Ascending aorta (tissue), 2 donors: Measurements from ENCODE around the gene LRFN4. TPM values are rescaled to one million over a fixed set of nuclear protein-coding genes. Genes with fewer than 3 reads are reported as not detected.
A peak's percentile ranks its signal among the peaks of the same experiment; 100 is the strongest.

Source experiments
- DNase-seq, 2 donors: peaks; one replicate each; pipeline ENCODE4 v3.0.0-alpha.2; 2019; ENCODE audit warnings: low spot score in 2 of 2
- H3K27ac ChIP-seq, 2 donors: fragments of 200-600 bp; sonication (generic); one replicate each; pipeline ENCODE4 v1.5.1; 2016 to 2017; ENCODE audit warnings: mild to moderate bottlenecking in 1 of 2
- H3K27me3 ChIP-seq: fragments of 200-600 bp; sonication (generic); one replicate; pipeline ENCODE4 v1.5.1; 2017
- H3K36me3 ChIP-seq, 2 donors: fragments of 200-600 bp; sonication (generic); one replicate each; pipeline ENCODE4 v1.5.1; 2016
- H3K4me1 ChIP-seq, 2 donors: fragments of 200-600 bp; sonication (generic); one replicate each; pipeline ENCODE4 v1.5.1; 2016 to 2017; ENCODE audit warnings: mild to moderate bottlenecking in 1 of 2
- H3K4me3 ChIP-seq, 2 donors: fragments of 200-600 bp; sonication (generic); one replicate each; pipeline ENCODE4 v1.5.1; 2016 to 2017; ENCODE audit warnings: mild to moderate bottlenecking in 1 of 2
- H3K9me3 ChIP-seq, 2 donors: fragments of 200-600 bp; sonication (generic); one replicate each; pipeline ENCODE4 v1.5.1; 2016
- intact Hi-C: fragments of 100-400 bp; cut with DNase I; formaldehyde crosslinking; loops from one replicate; pipeline ENCODE4 v1.15.1; 2023
- total RNA-seq: library from RNA; depleted of rRNA; stranded (reverse); fragments of >200 nt; gene quantifications from one replicate; pipeline ENCODE4 v1.1.0, GENCODE V29; 2016
- TF ChIP-seq, protein P1 (sequence below), 3 experiments: fragments of 200-600 bp in 2 of 3; fragments of 450-650 bp in 1 of 3; sonication (generic) in 2 of 3; IDR thresholded peaks; one replicate each; pipeline ENCODE4 v1.5.1; 2016 to 2019; ENCODE audit warnings: antibody characterized with exemption in 3 of 3, mild to moderate bottlenecking in 1 of 3, moderate library complexity in 1 of 3

LRFN4 gene
- total RNA-seq, 1 donor from 2014 or later = 60.5 TPM

GRCh38 chr11:66850235-66850587, 6.7 kb upstream of the LRFN4 start:
- H3K9me3 ChIP-seq = no peaks in the 10 kb centered on the region
- H3K4me1 ChIP-seq = peaks cover 0 to under 1% of the 10 kb centered on the region in 2 donors
- peak in 1 of 2 donors; percentile 59 for DNase-seq
- no peak overlapping the region for H3K4me3 ChIP-seq
- intact Hi-C loops = no loop called here
- H3K27me3 ChIP-seq = no peaks in the 10 kb centered on the region
- no peak overlapping the region for H3K27ac ChIP-seq
- H3K36me3 ChIP-seq = peaks cover 9 to 29% of the 10 kb centered on the region in 2 donors
- TF ChIP-seq, protein P1, sequence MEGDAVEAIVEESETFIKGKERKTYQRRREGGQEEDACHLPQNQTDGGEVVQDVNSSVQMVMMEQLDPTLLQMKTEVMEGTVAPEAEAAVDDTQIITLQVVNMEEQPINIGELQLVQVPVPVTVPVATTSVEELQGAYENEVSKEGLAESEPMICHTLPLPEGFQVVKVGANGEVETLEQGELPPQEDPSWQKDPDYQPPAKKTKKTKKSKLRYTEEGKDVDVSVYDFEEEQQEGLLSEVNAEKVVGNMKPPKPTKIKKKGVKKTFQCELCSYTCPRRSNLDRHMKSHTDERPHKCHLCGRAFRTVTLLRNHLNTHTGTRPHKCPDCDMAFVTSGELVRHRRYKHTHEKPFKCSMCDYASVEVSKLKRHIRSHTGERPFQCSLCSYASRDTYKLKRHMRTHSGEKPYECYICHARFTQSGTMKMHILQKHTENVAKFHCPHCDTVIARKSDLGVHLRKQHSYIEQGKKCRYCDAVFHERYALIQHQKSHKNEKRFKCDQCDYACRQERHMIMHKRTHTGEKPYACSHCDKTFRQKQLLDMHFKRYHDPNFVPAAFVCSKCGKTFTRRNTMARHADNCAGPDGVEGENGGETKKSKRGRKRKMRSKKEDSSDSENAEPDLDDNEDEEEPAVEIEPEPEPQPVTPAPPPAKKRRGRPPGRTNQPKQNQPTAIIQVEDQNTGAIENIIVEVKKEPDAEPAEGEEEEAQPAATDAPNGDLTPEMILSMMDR (IDR thresholded peaks at IDR 0.05) = no peak

- H3K4me3 ChIP-seq = no peak overlapping the region
- no peaks in the 10 kb centered on the region for H3K9me3 ChIP-seq
- peaks cover 9 to 24% of the 10 kb centered on the region in 2 donors for H3K36me3 ChIP-seq
- intact Hi-C loops = no loop called here
- TF ChIP-seq, protein P1 (IDR thresholded peaks at IDR 0.05) = no peak
- no peaks in the 10 kb centered on the region for H3K27me3 ChIP-seq
- no peak overlapping the region for H3K27ac ChIP-seq
- DNase-seq = peak in 1 of 2 donors; percentile 59
- peaks cover 4 to 5% of the 10 kb centered on the region in 2 donors for H3K4me1 ChIP-seq
Observed at GRCh38 chr11:66850588-66851238, 6.2 kb upstream of the LRFN4 start.

DNA sequence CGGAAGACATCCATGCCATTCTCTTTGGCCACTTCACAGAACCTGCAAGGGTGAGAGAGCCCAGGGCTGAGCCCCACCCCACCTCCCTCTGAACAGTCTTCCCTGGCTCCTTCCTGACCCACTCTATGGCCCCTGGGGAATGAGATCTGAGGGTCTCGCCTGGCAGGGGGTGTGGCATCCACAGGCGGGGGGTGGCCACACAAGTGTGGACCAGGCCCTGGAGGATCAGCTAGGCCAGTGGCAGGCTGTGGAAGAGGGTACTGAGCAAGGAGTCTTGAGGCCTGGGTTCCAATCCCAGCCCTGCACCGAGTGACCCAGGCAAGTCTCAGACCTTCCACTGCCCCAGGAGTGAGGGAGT, 5.6 kb upstream of the LRFN4 start:
- peaks cover 4 to 19% of the 10 kb centered on the region in 2 donors for H3K36me3 ChIP-seq
- no peak overlapping the region for H3K27ac ChIP-seq
- H3K9me3 ChIP-seq = no peaks in the 10 kb centered on the region
- H3K4me3 ChIP-seq = no peak overlapping the region
- TF ChIP-seq, protein P1 (IDR thresholded peaks at IDR 0.05) = no peak
- no peaks in the 10 kb centered on the region for H3K27me3 ChIP-seq
- DNase-seq = no peak
- intact Hi-C loops = no loop called here
- H3K4me1 ChIP-seq = peaks cover 4 to 6% of the 10 kb centered on the region in 2 donors

GRCh38 chr11:66851698-66852465, 5.0 kb upstream of the LRFN4 start:
- no peak overlapping the region for H3K27ac ChIP-seq
- no peak overlapping the region for H3K4me3 ChIP-seq
- H3K27me3 ChIP-seq = no peaks in the 10 kb centered on the region
- peaks cover 4 to 12% of the 10 kb centered on the region in 2 donors for H3K36me3 ChIP-seq
- H3K9me3 ChIP-seq = no peaks in the 10 kb centered on the region
- intact Hi-C loops = no loop called here
- TF ChIP-seq, protein P1 (IDR thresholded peaks at IDR 0.05) = no peak
- H3K4me1 ChIP-seq = peaks cover 4 to 6% of the 10 kb centered on the region in 2 donors
- DNase-seq = peak in 1 of 2 donors; percentile 62

DNA sequence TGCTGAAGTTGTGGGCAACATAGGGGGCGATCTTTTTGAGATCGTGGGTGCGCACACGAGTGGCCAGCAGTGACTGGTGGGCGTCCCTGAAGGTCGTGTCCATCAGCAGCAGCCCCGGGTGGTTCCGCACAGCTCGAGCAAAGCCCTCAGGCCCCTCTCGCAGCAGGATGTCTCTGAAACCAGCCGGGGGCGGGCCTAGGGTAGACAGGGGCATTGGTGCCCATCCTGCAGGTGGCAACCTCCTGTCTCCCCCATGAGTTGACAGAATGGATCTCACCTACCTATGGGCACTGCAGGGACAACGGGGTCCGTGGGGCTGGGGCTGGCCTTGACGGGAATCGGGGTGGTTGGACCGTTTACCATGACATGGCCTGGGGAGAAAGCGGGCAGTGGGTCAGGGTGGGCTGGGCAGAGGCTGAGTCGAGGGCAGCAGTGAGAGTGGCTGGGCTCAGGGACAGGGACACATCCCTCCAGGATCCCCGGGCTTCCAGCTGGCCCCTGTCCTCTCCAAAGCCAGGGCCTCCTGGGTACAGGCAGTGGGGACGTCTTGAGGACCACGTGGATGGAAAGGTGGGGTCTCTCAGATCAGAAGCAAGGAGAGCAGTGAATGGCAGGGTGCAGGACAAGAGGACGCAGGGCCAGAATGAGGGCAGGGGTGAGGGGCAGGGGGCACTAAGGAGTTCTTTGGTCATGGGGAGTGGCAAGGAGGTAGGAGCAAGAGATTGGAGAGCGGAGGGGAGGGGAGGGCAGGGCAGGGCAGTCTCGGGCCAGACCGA, 4.2 kb upstream of the LRFN4 start:
- H3K27me3 ChIP-seq = no peaks in the 10 kb centered on the region
- no peak for DNase-seq
- H3K4me3 ChIP-seq = no peak overlapping the region
- peaks cover 4 to 6% of the 10 kb centered on the region in 2 donors for H3K36me3 ChIP-seq
- H3K9me3 ChIP-seq = no peaks in the 10 kb centered on the region
- intact Hi-C loops = no loop called here
- peaks cover 4 to 6% of the 10 kb centered on the region in 2 donors for H3K4me1 ChIP-seq
- TF ChIP-seq, protein P1 (IDR thresholded peaks at IDR 0.05) = no peak
- no peak overlapping the region for H3K27ac ChIP-seq
